Activated CD8-positive, alpha-beta memory T cell treated with anti-CD3 and anti-CD28 coated beads for 1 hour (primary cell): ENCODE data around the gene PCDHGA2.
"Not testable (repeated sequence)": the region's sequence is repeated elsewhere in the genome, so short reads cannot be mapped to it uniquely, and the experiment has no call there.

ENCODE experiments used
- DNase-seq, 2 donors: peaks; one replicate each; pipeline ENCODE4 v3.0.0-alpha.2; 2020; ENCODE audit warnings: low read depth in 1 of 2; ENCODE audit errors: extremely low read depth in 1 of 2

Gene PCDHGA2

DNA sequence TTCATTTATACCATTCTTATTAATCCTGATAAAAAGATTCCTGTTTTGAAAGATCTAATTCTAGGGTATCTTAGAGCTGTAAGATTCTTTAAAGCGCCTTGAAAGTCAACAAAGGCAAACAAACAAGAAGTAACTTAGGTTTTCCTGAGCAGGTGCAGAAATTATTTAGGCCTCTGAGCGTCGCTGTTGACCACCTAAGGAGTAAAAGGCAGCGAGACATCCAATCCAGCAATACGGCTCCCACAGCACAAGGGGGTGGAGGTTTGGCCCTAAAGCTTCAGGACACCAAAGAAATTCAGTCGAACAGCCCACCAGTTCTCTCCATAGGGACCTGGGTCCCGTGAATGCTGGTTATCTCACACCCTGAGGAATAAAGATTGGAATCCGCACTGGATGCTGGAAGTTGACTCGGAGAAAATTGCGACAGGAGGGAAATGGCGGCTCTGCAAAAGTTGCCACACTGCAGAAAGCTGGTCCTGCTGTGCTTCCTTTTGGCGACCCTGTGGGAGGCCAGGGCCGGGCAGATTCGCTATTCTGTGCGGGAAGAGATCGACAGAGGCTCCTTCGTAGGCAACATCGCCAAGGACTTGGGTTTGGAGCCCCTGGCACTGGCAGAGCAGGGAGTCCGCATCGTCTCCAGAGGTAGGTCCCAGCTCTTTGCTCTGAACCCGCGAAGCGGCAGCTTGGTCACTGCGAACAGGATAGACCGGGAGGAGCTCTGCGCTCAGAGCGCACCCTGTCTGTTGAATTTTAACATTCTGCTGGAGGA lies at the start of gene PCDHGA2:
Gene PCDHGA2 (plus strand): TSS at position 223 of the 769 bp plus-strand sequence.
- no peak for DNase-seq

DNA sequence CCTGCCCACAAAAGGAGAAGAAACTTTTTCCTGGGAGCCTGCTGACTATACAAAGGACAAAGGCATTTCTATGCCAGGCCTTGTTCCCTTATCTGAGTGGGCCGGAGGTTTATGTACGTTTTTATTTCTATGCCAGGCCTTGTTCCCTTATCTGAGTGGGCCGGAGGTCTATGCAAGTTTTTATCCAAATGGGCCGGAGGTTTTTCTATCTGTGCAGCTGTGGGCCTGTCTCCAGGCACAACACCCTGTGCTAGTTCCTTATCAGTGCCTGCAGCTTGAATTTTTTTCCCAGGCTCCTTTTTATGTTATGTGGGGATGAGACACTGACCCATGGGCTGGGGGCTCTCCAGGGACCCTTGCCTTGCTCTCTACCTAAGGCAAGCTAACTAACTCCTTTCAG lies 40.2 kb upstream of the PCDHGA2 start:
- no peak for DNase-seq

DNA sequence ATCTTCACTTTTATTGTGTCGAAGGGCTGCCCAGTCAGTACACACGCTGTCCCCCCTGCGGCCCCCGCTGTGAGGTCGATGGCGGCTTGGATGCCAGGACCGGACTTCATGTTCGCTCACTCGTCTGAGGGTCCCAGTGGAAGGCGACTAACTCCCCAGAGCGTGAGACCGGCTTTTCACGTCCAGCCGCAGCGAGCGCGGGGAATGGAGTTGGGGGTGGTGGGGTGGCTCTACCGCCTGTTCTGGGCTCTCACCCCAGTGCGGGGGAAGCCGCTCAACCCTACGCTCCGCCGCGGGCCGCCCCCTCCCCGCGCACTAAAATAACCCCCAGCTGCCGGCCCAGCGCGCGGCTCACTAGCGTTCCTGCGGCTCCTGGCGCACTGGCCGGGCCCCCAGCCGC lies 34.8 kb upstream of the PCDHGA2 start, which contains the start of gene SLC25A2:
Gene SLC25A2 (minus strand): TSS at position 294 of the 400 bp plus-strand sequence. CDS start 184 bp downstream, at position 110.
- no peak for DNase-seq

DNA sequence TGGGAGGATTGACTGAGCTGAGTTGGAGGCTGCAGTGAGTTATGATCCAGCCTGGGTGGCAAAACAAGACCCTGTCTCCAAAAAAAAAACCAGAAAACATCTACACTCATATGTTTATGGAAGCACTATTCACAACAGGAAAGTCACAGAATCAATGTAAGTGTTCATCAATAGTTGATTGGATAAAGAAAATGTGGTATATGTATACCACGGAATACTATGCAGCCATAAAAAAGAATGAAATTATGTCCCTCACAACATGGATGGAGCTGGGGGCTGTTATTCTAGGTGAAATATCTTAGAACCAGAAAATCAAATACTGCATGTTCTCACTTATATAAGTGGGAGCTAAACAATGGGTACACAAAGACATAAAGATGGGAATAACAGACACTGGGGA lies 31.9 kb upstream of the PCDHGA2 start:
- DNase-seq = no peak

GRCh38 chr5:141313711-141314110 lies 24.8 kb upstream of the PCDHGA2 start:
- no peak for DNase-seq

DNA sequence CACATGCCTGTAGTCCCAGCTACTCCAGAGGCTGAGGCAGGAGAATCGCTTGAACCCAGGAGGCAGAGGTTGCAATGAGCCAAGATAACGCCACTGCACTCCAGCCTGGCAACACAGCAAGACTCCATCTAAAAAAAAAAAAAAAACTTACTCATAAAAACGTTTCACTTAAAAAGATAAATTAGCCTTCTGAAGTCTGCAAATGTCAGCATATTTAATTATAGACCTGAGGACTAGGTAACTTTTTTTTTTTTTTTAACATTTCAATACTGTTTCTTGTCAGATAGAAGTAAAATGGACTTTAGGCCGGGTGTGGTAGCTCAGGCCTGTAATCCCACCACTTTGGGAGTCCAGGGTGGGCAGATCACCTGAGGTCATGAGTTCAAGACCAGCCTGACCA lies 21.6 kb upstream of the PCDHGA2 start:
- not testable (repeated sequence) for DNase-seq

DNA sequence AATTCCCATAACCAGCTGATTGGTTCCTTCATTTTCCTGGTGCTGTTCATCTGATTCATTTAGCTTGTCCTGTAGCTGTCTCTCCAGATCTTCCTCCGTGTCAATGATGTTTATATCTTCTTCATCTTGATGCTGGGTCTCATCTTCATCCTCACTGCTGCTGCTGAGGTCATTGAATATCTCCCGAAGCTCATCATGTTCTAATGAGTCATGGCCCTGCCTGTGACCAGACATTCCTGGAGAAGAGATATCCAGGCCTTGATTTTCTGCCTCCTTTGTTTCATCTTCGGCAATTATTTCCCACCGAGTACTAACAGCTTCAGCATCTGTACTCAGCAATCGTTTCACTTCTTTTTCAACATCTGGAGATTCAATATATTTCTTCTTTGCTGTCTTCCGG lies 19.4 kb upstream of the PCDHGA2 start:
- DNase-seq = no peak

DNA sequence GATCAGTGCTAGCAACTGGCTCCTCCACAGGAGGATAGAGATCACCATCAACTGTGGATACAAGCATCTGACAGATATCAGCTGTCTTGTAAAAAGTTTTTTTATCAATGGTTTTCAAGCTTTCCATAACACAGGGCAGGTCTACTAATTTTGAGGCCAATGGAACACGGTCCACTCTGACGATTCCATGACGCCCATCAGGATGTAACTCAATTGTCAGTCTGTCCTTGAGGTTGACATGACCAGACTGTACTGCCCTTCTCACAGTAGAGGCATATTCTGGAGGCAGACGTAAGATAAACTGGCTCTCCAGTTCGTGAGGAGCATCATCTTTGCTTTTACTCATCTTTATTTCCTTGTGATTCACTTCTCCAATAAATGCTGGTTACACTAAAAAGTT lies 18.9 kb upstream of the PCDHGA2 start:
- DNase-seq = no peak

DNA sequence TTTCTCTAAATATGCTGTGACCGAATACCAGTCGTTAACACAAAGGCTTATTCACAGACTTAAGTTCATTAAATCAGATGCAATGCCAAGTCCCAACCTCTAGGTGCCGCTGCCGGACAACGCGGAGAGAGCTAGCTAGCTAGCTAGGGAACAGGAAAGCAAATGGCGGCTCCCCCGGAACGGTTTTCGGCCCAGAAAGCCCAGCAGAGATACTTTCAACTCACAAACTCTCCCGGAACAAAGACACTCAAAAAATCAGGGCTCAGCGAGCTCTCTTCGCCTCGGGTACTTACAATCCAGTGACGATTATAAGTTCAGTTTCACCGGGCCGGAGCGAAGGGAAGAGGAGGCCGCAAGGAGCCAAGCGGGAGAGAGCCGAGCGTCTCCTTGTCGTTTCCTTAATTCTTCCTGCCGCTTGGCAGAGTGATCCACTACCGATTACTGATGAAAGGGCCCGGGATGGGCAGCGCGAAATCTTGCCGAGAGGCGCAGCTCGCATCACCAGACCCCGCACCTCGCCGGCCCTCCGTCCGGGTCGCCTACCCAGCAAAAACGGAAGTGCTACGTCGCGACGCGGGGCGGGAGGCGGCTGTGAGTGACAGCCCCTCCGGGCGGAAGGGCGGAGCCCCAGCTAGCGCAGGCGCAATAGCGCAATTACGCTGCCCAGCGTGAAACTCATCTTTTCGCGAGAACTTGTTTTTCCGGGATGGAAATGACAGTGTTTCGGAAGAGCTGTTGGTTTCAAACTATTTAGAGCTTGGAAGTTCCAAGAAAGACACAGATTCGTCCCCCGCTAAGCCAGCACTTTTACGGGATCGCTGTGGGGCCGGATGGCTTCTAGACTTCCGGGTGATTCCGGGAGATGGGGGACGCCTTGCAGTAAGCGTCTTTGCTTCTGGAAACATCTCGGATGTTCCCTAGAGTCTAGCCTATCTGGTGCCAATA lies 18.1 kb upstream of the PCDHGA2 start, which contains the start of gene TAF7:
Gene TAF7 (minus strand): TSS at position 560 of the 945 bp plus-strand sequence. CDS start 740 bp downstream, outside the sequence.
- DNase-seq = peak; percentile 70 to 89

- DNase-seq = no peak
Measured at GRCh38 chr5:141322261-141322660, 16.3 kb upstream of the PCDHGA2 start.

DNA sequence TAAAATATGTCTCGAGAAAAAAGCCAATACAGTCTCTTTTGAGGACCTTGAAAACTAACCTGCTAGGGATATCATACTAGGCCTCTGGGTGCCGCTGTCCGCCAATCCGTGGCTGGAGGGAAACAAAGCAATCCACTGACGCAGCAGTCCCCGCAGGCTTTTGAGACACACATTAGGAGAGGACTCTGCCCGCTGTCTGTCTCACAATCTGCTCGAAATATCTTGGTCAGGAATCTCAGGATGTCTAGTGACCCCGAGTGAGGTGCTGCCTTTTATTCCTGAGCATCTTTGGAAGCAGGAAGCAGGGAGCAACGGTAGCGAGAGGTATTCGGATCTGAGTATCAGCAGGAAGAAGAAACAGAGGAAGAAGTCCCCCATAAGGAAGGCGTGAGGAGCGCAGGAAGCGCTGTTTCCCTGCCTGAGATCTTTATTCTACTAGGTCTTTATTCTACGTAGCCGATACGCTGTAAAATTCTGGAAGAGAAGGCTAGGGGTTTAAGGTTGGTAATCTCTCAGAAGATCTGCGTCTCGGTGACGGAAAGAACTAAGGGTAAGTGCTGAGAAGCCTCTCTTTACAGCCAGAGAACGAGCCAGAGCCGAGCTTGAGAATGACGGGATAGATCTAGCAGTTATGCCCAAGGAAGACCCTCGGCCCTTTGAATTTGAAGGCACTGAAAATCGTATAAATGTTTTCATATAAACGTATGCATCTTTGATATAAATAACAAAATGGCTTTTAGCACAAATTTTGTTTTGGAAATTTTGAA lies 12.3 kb upstream of the PCDHGA2 start:
- DNase-seq = peak; percentile 26 to 49

GRCh38 chr5:141328231-141328630 lies 10.3 kb upstream of the PCDHGA2 start:
- DNase-seq = no peak

GRCh38 chr5:141330299-141331080 lies 8.1 kb upstream of the PCDHGA2 start, which contains the start of gene PCDHGA1:
Gene PCDHGA1, plus strand, starts transcription at chr5:141330514.
- no peak for DNase-seq

GRCh38 chr5:141332571-141332970 lies 6.0 kb upstream of the PCDHGA2 start:
- not testable (repeated sequence) for DNase-seq

GRCh38 chr5:141340781-141341354 lies 2.3 kb downstream of the PCDHGA2 start:
- DNase-seq = not testable (repeated sequence)

DNA sequence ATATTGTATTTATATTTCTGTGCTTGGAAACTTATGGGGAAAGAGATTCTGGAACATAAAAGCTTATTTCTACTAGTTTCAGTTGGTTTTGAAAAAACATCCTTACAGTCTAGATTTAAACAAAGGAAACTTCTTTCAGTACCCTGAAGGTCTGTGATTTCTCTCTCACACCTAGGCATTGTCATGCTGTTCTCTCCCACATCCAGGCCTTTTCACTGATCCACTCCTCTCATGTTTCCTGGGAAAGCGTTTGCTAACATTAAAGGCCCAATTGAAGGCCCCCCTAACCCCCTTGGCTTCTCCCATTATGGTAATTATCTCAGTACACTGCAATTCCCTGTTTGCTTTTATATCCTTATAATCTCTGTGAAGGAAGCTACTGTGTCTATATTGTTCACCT lies 4.2 kb downstream of the PCDHGA2 start:
- DNase-seq = no peak

DNA sequence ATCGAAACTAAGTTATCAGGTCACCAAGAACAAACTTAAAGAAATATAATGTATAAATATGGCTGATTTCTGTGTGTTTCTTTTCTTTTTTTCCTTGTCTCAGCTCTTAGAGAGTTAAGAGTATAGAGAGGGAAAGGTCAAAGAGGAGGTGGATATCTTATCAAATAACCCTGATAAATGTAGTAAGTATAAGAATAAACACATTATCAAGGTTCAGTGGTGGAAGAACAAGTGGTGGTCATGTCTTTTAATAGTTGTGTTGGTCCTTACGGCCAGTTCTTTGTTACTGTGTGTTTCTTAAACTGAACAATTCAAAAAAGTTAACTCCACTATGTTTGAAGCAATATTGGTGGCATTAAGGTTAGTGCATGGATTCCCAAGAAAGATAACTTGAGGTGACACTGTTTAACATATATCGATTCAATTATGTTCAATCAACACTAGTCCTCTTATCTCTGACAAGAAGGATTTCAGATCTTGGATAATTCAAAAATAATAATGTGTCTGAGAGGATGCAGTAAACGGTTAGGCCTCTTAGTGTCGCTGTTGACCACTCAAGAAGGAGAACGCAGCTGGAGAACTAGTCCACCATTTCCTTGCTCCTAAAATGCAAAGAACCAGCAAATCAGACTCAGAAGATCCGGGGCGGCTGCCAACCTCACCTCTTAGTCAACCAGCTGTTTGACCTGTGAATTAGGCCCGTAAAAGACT lies 4.8 kb downstream of the PCDHGA2 start, which contains the start of gene PCDHGA3:
Gene PCDHGA3 (plus strand): TSS at position 588 of the 711 bp plus-strand sequence. CDS start 205 bp downstream, outside the sequence.
- no peak for DNase-seq

DNA sequence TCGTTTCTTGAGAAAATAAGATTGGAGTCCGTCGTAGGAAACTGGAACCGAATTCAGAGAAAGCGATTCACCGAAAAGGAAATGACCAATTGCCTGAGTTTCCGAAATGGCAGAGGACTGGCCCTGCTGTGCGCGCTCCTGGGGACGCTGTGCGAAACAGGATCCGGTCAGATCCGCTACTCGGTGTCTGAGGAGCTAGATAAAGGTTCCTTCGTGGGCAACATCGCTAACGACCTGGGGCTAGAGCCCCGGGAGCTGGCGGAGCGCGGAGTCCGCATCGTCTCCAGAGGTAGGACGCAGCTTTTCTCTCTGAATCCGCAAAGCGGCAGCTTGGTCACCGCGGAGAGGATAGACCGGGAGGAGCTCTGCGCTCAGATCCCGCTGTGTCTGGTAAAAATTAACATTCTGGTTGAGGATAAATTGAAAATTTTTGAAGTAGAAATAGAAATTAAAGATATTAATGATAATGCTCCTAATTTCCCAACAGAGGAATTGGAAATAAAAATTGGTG lies 5.4 kb downstream of the PCDHGA2 start:
- DNase-seq = no peak

GRCh38 chr5:141345327-141345726 lies 6.8 kb downstream of the PCDHGA2 start:
- no peak for DNase-seq
